HS-27A (cell line): ENCODE measurements around the gene TAX1BP3.
"Not testable (repeated sequence)": the region's sequence is repeated elsewhere in the genome, so short reads cannot be mapped to it uniquely, and the experiment has no call there.

Source experiments
- DNase-seq: peaks from one replicate; pipeline ENCODE4 v3.0.0-alpha.2; 2012; ENCODE audit warnings: low read depth, missing footprints

TAX1BP3 gene, protein sequence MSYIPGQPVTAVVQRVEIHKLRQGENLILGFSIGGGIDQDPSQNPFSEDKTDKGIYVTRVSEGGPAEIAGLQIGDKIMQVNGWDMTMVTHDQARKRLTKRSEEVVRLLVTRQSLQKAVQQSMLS

DNA sequence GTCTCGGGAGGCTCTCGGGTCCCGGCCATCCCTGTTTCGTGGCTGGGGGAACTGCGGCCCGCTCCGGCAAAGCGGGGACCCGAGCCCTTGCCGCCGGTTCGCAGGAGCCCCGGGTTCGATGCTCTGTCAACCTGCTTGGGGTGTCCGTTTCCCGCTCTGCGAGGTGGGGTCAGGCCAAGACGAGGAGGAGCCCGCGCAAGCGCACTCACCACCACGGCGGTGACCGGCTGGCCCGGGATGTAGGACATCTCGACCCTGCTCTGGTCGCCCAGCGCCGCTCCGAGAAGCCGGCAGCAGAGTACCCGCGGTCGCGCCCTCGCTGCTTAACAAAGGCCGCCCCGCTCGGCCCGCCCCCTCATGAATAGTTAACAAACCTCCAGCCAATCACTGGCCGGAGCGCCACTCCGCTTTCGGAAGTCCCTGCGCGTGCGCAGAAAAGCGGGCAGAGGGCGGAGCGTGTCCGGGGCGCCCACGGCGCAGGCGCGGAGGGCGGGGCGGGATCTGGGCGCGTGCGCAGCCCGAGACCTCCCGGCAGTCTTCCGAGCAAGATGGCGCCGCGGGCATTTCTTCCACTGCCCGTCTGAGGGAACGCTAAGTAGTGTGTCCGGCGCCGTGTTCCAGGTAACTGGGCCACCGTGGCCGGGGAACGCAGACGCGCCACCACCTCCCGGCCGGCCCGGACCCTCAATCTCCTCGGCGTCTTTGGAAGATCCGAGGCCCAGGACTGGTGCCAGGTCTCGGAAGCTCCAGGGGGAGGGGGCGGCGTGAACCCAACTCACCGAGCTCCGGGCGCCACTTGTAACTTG lies at the start of gene TAX1BP3, which contains the start of gene EMC6:
TSS of gene TAX1BP3 (minus strand) at position 300 of the 806 bp plus-strand sequence. CDS start at position 248, 52 bp downstream.
TSS of gene EMC6 (plus strand) at position 534 of the 806 bp plus-strand sequence. CDS start 335 bp downstream, outside the sequence.
- DNase-seq = peak; percentile 87

DNA sequence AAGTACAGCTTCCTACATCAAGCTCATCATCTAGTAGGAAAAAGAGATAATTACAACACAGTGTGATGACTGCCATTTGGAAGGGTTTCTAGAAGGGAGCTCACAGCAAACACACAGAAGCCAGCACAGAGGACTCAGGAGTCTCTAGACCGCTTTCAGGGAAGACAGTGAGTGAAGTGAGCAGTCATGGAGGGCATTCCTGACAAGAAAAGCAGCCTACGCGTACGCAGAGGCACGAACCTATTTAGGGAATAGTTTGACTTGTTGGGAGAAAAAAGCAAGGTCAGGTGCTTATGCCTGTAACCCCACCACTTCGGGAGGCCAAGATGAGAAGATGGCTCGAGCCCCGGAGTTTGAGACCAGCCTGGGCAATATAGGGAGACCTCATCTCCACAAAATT lies 46.9 kb upstream of the TAX1BP3 start:
- DNase-seq = no peak

DNA sequence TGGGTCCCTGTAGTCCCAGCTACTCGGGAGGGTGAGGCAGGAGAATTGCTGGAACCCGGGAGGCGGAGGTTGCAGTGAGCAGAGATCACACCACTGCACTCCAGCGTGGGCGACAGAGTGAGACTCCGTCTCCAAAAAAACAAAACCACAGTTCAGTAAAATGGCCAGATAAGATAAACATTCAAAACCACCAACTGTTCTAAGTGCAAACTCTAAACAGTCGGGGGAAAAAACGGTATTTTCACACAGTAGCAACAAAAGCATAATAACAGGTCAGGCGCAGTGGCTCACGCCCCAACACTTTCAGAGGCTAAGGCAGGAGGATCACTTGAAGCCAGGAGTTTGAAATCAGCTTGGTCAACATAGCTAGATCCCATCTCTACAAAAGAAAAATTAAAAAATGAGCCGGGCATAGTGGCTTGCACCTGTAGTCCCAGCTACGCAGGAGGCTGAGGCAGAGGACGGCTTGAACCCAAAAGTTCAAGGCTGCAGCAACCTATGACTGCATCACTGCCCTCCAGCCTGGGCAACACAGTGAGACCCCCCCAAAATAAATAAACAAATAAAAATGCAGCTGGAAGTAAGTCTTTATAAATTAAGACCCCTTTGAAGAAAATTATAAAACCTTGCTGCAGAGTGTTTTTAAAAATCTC lies 44.6 kb upstream of the TAX1BP3 start:
- DNase-seq = no peak

DNA sequence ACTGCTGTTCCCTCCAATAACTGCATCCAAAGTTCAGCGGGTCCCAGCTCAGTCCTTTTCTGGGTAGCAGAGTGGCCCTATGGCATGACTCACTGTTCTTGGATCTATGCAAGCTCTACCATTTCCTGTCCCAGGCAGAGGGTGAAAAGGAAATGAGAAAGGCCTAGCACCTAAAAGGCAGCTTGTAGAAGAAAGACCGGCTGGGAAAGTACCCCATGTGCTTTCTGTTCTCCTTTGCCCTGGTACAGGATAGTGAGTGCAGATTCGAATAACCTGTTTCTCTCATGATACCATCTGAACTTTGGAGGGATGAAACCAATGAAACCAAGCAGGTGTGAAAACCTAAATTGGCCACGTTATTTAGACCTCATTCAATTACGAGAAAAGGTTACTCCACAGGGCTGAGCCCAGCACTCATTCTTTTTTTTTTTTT lies 42.6 kb upstream of the TAX1BP3 start:
- DNase-seq = no peak

DNA sequence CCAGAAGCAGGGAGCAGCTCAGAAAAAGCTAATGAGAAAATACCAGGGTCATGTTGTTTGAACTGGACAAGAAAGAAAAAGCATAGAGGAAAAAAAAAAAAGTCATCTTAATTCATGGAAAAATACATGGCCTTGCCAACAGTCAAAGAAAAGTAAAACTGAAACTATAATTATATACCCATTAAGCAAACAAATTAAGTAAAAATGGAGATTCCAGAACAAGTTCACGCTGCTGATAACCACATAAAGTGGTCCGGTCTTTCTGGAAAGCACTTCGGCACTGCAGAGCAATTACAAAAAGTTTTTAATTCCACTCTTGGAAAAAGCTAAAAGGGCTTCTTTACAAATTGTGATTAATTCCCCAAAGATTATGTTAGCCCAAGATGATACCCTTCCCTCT lies 40.0 kb upstream of the TAX1BP3 start:
- DNase-seq = no peak

DNA sequence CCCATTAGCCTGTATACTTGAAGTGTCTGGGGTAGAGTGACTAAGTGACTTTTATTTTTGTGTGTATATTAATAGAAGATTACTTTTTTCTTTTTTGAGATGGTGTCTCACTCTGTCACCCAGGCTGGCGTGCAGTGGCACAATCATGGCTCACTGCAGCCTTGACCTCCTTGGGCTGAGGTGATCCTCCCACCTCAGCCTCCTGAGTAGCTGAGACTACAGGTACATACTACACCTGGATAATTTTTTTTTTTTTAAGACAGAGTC lies 37.3 kb upstream of the TAX1BP3 start:
- not testable (repeated sequence) for DNase-seq

DNA sequence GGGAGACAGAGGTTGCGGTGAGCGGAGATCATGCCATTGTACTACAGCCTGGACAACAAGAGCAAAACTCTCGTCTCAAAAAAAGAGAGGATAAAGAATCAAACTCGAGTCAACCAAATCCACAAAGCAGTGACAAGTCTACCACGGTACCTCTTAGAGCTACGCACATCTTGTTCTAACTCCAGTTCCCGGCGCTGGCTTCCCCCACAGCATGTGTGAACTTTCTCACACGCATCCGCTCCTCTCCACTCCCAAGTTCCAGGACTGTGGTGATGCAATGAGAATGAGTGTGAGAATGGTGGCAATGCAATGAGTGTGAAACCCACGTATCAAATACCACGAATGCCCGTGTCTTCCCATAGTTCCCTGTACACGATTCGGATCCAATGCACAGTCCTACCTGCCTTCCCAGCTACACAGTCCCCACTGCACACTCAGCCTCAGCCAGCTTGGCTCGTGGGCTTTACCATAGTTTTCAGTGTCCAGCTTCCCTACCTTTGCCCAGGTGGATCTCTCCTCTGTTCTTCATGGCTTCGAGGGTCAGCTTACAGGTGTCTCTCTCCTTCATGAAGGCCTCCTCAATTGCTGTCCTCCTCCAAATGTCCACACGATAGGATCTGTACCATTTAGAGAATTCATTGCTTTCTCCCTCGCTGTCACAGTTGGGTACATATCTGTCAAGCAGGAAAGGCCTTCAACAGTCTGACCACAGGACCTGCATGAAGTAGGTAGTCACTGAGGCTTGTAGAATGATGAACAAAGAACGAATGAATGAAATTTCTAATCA lies 36.7 kb upstream of the TAX1BP3 start:
- no peak for DNase-seq

DNA sequence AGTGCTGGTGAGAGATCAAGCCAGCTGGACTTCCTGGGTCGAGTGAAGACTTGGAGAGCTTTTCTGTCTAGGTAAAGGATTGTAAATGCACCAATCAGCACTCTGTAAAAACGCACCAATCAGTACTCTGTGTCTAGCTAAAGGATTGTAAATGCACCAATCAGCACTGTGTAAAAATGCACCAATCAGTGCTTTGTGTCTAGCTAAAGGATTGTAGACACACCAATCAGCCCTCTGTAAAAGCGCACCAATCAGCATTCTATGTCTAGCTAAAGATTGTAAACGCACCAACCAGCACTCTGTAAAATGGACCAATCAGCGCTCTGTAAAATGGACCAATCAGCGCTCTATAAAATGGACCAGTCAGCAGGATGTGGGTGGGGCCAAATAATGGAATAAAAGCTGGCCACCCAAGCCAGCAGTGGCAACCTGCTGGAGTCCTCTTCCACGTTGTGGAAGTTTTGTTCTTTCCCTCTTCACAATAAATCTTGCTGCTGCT lies 33.7 kb upstream of the TAX1BP3 start:
- DNase-seq = not testable (repeated sequence)

DNA sequence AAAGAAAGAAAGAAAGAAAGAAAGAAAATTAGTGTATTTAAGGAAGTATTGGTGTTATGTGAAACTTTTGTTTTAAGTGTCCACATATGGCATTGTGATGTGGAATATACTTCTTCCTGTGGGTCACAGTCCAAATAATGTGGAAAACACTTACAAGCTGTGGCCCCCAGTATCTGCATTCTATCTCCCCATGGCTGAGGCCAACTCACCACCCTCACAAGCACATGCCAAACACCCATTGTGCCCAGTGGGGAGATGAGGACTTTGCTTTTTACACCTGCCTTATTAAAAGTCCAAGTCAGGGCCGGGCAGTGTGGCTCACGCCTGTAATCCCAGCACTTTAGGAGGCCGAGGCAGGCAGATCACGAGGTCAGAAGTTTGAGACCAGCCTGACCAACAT lies 31.6 kb upstream of the TAX1BP3 start:
- DNase-seq = no peak

DNA sequence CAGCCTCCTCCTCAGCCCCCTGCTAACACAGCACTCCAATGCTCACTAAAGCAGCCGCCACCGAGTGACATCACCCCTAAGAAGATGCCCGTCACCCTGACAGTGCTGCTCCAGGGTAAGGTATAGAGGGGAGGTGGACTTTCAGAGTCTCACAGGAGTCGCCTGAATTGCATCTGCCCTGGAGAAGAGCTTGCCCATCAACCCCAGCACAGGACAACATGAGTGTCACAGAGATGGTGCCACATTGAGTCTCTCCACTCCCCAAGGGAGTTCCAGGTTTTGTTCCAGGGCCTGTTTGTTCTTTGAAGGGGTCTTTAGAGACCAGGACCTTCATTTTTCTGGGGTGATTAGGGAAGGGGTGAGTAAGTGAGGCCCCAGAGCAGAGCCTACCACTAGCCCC lies 29.8 kb upstream of the TAX1BP3 start:
- DNase-seq = no peak

DNA sequence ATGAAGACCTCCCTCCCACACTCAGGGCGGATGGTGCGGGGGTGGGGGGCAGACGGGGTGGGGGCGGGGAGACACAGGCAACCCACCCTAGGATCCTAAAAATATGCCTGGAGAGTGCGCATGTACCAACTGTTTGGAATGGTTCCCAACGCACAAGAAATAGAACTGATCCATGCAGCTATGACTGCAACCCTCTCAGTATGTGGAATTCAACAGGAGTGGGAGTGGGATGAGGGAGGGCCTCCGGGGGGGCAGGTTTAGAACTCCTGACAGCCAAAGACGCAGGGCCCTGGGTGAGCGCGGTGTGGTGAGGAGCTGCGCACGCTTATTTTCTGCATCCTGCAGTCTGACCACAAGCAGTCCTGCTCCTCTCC lies 28.7 kb upstream of the TAX1BP3 start:
- DNase-seq = no peak

DNA sequence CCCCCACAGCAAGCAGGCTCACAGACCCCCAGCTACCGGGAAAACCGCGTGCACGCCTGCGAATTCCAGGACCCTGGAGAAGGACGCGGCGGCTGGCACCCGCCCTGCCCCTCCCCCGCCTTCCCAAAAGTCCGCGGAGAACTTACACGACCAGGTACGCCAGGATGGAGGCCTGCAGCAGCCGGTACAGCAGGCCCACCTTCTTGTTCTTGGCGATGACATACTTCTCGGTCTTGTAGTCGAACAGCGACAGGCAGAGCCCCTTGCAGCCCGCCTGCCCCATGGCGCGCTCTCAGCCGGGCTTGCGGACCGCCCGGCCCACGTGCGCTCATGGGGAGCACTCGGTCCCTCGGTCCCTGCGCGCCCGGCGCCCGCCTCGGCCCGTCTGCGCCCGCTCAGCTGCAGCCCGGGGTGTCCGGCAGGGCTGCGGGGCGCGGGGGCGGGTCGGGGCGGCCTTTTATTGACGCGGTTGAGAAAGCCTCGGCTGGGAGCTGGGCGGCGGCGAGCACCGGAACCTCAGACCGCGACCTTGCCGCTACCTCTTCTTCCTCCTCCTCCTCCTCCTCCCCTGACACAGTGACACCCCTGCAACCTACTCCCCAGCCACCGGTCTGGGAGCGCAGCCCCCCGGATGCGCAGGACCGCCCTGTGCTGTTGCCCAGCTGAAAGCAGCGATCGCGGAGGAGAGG lies 27.5 kb upstream of the TAX1BP3 start, which contains the start of gene P2RX5:
TSS of gene P2RX5 (minus strand) at position 433 of the 689 bp plus-strand sequence. CDS start at position 283, 150 bp downstream.
- no peak for DNase-seq

DNA sequence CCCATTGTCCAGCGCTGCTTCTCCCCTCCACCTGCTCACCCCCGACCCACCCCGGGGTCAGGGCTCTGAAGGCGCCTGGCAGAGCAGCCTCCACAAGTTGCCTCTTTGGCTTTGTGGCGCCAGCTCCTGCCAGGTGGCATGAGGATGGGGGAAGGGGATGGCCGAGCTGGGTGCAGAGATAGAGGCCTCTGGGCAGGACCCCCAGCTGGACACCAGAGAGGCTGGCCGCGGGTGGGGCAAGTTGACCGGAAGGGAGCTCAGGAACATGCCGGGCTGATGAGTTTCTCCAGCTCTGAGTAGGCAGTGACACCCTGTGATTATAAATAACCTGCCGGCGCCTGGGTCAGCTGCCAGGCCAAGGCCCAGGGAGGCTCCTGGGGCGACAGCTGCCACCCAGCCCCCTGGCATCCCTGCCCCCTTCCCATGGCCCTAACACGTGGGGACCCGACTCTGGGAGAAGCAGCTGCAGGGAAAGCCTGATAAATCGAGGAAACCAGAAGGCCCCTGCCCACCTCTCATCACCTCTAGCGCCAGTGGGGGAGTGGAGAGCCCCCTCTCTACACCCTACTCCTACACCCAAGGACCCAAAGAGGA lies 26.8 kb upstream of the TAX1BP3 start:
- no peak for DNase-seq

DNA sequence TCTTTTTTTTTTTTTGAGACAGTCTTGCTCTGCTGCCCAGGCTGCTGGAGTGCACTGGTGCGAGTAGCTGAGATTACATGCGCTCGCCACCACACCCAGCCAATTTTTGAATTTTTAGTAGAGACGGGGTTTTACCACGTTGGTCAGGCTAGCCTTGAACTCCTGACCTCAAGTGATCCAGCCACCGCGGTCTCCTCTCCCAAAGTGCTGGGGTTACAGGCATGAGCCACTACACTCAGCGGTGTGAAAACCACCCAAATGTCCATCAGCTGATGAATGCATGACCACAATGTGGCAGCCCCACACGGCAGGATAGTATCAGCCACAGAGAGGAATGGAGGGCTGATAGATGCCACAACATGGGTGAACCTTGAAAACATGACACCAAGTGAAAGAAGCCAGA lies 25.5 kb upstream of the TAX1BP3 start:
- no peak for DNase-seq

DNA sequence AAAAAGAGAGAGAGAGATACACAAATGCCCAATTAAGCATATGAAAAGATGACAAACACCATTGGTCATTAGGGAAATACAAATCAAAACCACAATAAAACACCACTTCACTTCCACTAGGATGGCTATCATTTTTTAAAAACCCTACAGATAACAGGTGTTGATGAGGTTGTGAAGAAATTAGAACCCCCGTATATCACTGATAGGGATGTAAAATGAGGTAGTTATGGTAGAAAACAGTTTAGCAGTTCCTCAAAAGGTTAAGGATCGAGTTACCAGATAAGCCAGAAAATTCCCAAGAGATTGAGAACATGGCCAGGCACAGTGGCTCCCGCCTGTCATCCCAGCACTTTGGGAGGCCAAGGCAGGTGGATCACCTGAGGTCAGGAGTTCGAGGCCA lies 24.8 kb upstream of the TAX1BP3 start:
- DNase-seq = no peak

DNA sequence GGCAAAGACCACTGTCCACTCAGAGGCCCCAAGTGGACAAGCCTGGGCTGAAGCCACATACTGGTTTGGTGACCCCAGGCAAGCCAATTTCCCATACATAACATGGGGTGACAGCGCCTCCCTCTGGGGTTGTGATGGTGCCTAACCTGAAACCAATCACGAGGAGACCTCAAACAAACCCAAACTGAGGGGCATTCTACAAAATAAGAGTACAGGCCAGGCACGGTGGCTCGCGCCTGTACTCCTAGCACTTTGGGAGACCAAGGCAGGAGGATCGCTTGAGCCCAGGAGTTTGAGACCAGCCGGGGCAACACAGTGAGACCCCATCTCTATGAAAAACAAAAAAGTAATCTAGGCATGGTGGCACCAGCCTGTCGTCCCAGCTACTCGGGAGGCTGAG lies 24.0 kb upstream of the TAX1BP3 start:
- no peak for DNase-seq

DNA sequence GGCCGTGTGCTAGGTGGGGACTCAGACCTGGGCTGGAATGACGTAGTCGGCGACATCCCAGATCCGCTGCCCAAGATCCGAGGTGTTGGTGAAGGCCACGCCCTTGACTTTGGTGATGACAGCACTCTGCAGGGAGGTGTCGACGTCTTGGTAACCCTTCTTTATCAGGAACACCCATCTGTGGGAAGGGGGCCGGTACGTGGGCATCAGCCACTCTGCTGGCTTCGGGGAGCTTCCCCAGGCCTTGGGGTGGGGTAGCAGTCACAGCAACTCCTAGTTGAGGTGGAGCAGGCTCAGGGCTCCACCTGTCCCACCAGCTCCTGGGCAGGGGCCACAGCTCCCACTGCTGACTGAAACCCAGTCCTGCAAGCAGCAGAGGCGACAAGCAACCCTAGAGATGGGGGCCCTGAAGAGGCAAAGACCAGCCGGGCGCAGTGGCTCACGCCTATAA lies 23.3 kb upstream of the TAX1BP3 start:
- no peak for DNase-seq

DNA sequence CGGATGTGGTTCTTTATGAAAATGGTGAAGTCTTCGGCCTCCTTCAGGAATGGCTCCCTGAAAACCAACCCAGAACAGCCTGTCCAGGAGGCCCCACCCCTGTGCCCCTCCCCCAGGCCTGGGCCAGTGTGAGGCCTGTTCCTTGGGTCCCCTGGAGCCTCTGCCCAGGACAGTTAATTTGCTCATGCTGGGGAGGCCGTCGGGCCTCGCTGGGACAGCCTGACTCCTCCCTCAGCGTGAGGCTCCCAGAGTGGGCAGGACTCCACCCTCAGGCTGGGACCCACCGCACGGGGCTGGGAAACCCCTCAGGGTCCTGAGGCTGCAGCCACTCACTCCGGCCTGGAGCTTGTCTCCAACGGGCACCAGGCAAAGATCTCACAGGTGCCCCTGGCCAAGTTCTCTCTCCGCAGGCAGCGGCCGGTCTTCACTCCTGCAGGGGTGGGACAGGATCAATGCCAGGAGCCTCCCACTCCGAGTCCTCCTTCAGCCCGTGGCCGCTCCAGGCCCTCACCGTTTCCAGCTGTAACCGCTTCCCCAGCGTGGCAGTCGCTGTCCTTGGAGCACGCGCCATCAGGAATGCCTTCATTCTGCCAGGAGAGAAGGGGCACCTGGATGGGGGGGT lies 21.8 kb upstream of the TAX1BP3 start:
- DNase-seq = no peak

DNA sequence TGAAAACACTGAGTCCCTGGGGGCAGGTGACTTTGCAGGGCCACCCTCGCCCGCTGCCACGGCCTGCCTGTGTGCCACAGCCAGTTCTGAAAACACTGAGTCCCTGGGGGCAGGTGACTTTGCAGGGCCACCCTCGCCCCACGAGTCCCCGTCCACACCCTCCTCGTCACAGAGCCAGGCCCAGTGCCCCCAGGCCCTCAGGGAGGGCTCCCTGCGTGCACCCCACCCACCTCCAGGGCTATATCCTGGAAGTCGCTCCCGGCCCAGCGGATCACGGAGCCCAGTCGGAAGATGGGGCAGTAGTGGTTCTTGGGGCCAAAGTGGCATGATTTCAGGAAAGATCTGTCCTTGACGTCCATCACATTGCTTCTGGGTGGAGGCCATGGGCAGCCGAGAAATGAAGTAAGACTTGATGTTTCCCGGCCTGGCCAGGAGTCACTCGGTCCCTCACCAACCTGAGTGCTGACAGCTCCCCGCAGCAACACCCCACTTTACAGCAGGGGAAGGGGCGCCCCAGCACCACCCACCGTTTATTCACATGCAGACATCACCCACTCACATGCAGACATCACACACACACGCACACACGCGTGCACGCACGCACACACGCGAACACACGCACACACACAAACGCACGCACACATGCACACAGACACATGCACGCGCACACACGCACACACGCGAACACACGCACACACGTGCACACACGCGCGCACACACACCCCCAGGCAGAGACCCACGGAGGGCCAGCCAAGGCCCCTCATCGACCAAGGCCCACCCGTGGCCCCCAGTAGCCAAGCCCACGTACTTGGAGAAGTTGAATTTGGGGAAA lies 21.1 kb upstream of the TAX1BP3 start:
- DNase-seq = no peak

DNA sequence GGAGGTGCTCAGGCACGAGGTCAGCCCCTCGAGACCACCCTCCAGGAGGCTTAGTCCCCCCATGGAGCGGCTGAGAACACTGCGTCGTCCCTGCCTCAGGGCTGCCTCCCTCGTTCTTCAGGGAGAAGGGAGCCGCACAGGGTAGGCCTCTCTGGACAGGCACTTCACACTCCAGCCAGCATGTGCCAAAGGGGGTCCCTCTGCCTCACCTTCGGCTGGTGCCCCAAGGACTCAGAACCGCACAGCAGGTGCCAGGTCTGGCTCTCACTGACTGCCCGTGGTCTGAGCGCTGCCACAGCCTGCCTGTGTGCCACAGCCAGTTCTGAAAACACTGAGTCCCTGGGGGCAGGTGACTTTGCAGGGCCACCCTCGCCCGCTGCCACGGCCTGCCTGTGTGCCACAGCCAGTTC lies 20.5 kb upstream of the TAX1BP3 start:
- no peak for DNase-seq
